ENCODE measurements around the gene HPSE2.

DNA sequence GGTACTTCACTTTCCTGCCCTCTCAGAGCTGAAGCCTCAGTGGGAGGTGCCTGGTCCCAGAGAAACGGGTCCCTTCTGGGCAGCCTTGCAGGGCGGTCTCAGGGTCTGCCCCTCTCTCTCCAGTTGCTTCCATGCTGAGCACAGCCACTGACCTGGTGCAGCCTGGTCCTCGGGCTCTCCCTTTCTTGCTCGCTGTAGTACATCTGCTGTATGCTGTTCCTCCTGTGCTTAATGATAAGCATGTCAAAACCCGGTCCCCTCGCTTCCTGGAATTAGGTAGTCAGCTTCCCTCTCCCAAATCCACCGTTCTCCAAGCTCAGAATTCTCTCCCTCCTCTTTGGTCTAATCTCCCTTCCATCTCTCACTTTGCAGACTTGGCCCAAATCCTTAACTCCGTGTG, 777.9 kb downstream of the HPSE2 start:
- TF ChIP-seq, protein P1, sequence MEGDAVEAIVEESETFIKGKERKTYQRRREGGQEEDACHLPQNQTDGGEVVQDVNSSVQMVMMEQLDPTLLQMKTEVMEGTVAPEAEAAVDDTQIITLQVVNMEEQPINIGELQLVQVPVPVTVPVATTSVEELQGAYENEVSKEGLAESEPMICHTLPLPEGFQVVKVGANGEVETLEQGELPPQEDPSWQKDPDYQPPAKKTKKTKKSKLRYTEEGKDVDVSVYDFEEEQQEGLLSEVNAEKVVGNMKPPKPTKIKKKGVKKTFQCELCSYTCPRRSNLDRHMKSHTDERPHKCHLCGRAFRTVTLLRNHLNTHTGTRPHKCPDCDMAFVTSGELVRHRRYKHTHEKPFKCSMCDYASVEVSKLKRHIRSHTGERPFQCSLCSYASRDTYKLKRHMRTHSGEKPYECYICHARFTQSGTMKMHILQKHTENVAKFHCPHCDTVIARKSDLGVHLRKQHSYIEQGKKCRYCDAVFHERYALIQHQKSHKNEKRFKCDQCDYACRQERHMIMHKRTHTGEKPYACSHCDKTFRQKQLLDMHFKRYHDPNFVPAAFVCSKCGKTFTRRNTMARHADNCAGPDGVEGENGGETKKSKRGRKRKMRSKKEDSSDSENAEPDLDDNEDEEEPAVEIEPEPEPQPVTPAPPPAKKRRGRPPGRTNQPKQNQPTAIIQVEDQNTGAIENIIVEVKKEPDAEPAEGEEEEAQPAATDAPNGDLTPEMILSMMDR (IDR thresholded peaks at IDR 0.05) = no peak
- TF ChIP-seq POLR2AphosphoS5 (IDR thresholded peaks at IDR 0.05) (no peak), POLR2A (IDR thresholded peaks at IDR 0.05) (no peak)
